HepG2 (cell line): ENCODE measurements around the gene CARHSP1. TPM values are rescaled to one million over a fixed set of nuclear protein-coding genes. Genes with fewer than 3 reads are reported as not detected.

ENCODE experiments used
- ARID4A ChIP-seq: sonication (generic); formaldehyde crosslinking; IDR thresholded peaks from 2 replicates; pipeline ENCODE4 v1.5.0; 2020; ENCODE audit warnings: mild to moderate bottlenecking, missing genetic modification reagents, borderline replicate concordance
- ATF5 ChIP-seq: sonication (generic); formaldehyde crosslinking; IDR thresholded peaks from 2 replicates; pipeline ENCODE4 v1.4.0; 2020; ENCODE audit warnings: mild to moderate bottlenecking, low read depth, missing genetic modification reagents
- CENPX ChIP-seq: sonication (generic); formaldehyde crosslinking; IDR thresholded peaks from 2 replicates; pipeline ENCODE4 v1.9.0; 2021; ENCODE audit warnings: mild to moderate bottlenecking, missing genetic modification reagents, moderate library complexity
- DPF2 ChIP-seq: sonication (generic); formaldehyde crosslinking; IDR thresholded peaks from 2 replicates; pipeline ENCODE4 v1.4.0; 2020; ENCODE audit warnings: mild to moderate bottlenecking, low read depth, missing genetic modification reagents, borderline replicate concordance
- HNRNPLL ChIP-seq: fragments of 200-400 bp; formaldehyde crosslinking; IDR thresholded peaks from 2 replicates; pipeline ENCODE4 v1.6.1; 2017; ENCODE audit warnings: mild to moderate bottlenecking, low read depth, low read length; ENCODE audit not compliant: poor library complexity, severe bottlenecking
- NR1H2 ChIP-seq: sonication (generic); formaldehyde crosslinking; IDR thresholded peaks from 2 replicates; pipeline ENCODE4 v1.8.1; 2022; ENCODE audit warnings: low read depth, missing genetic modification reagents, borderline replicate concordance
- RXRA ChIP-seq: sonication (generic); formaldehyde crosslinking; IDR thresholded peaks from 2 replicates; pipeline ENCODE4 v1.5.1; 2020; ENCODE audit warnings: missing genetic modification reagents
- ZKSCAN8 ChIP-seq: IDR thresholded peaks from 2 replicates; pipeline ENCODE4 v1.6.1; 2016; ENCODE audit warnings: borderline replicate concordance, missing genetic modification reagents, missing compliant biosample characterization
- ZNF552 ChIP-seq: sonication (generic); formaldehyde crosslinking; IDR thresholded peaks from 2 replicates; pipeline ENCODE4 v1.9.0; 2022; ENCODE audit warnings: missing genetic modification reagents, mild to moderate bottlenecking, borderline replicate concordance
- ZNF562 ChIP-seq: sonication (generic); formaldehyde crosslinking; IDR thresholded peaks from 2 replicates; pipeline ENCODE4 v1.8.0; 2022; ENCODE audit warnings: missing genetic modification reagents, borderline replicate concordance
- ZSCAN21 ChIP-seq: sonication (generic); formaldehyde crosslinking; IDR thresholded peaks from 2 replicates; pipeline ENCODE4 v1.8.0; 2022; ENCODE audit warnings: mild to moderate bottlenecking, missing genetic modification reagents, moderate library complexity, borderline replicate concordance
- polyA plus RNA-seq, 8 experiments: library from polyadenylated mRNA; depleted of rRNA in 3 of 8; stranded (reverse) in 7 of 8; unstranded in 1 of 8; fragments of >200 nt; fragmentation: Illumina TruSeq in 4 of 8; extraction: Trizol in 4 of 8; gene quantifications; 2 replicates each; pipeline versions ENCODE4 v1.2.1 to v1.2.3, GENCODE V29; 2011 to 2016; ENCODE audit warnings: low read depth in 4 of 8, missing spikeins in 1 of 8, mixed read lengths in 1 of 8; ENCODE audit not compliant: insufficient read depth in 1 of 8
- total RNA-seq, 5 experiments: library from RNA; depleted of rRNA; stranded (reverse); fragments of >200 nt; fragmentation: Illumina TruSeq; extraction: Trizol; gene quantifications; 2 replicates each; pipeline ENCODE4 v1.2.3, GENCODE V29; 2016; ENCODE audit warnings: low read depth in 1 of 5
- TF ChIP-seq, protein P1 (sequence below): IDR thresholded peaks from 2 replicates; pipeline ENCODE4 v1.6.1; 2016; ENCODE audit warnings: low read depth, control low read depth
- TF ChIP-seq, protein P2 (sequence below): sonication (generic); formaldehyde crosslinking; IDR thresholded peaks from 2 replicates; pipeline ENCODE4 v1.4.0; 2020; ENCODE audit warnings: missing genetic modification reagents, borderline replicate concordance
- TF ChIP-seq, protein P3 (sequence below): sonication (generic); formaldehyde crosslinking; IDR thresholded peaks from 2 replicates; pipeline ENCODE4 v1.4.0; 2020; ENCODE audit warnings: missing genetic modification reagents

CARHSP1 gene
- total and polyA plus RNA-seq, 2 of the 13 experiments (the other 11 are each of a cell fraction or from before 2014, with no cell fraction given), result 173 to 345 TPM

GRCh38 chr16:8859913-8860881 is 8.6 kb downstream of the CARHSP1 start (continued):
- TF ChIP-seq ATF5, result no peak
- TF ChIP-seq ZNF562, result no peak
- no peak for TF ChIP-seq NR1H2 (CRISPR knock-in tag)
- peak; percentile 91; the same call in 1 of the 2 replicates for TF ChIP-seq RXRA
- no peak for TF ChIP-seq ZNF552 (CRISPR knock-in tag)
- TF ChIP-seq, protein P1, sequence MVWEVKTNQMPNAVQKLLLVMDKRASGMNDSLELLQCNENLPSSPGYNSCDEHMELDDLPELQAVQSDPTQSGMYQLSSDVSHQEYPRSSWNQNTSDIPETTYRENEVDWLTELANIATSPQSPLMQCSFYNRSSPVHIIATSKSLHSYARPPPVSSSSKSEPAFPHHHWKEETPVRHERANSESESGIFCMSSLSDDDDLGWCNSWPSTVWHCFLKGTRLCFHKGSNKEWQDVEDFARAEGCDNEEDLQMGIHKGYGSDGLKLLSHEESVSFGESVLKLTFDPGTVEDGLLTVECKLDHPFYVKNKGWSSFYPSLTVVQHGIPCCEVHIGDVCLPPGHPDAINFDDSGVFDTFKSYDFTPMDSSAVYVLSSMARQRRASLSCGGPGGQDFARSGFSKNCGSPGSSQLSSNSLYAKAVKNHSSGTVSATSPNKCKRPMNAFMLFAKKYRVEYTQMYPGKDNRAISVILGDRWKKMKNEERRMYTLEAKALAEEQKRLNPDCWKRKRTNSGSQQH (CRISPR knock-in tag), result peak; percentile 91
- TF ChIP-seq ARID4A (CRISPR knock-in tag), result peak; percentile 95
- peak; percentile 35; the same call in 1 of the 2 replicates for TF ChIP-seq DPF2 (CRISPR knock-in tag)
- peak; percentile 93 for TF ChIP-seq ZKSCAN8 (CRISPR knock-in tag)
- TF ChIP-seq ZSCAN21 (CRISPR knock-in tag), result peak; percentile 84
- TF ChIP-seq, protein P2, sequence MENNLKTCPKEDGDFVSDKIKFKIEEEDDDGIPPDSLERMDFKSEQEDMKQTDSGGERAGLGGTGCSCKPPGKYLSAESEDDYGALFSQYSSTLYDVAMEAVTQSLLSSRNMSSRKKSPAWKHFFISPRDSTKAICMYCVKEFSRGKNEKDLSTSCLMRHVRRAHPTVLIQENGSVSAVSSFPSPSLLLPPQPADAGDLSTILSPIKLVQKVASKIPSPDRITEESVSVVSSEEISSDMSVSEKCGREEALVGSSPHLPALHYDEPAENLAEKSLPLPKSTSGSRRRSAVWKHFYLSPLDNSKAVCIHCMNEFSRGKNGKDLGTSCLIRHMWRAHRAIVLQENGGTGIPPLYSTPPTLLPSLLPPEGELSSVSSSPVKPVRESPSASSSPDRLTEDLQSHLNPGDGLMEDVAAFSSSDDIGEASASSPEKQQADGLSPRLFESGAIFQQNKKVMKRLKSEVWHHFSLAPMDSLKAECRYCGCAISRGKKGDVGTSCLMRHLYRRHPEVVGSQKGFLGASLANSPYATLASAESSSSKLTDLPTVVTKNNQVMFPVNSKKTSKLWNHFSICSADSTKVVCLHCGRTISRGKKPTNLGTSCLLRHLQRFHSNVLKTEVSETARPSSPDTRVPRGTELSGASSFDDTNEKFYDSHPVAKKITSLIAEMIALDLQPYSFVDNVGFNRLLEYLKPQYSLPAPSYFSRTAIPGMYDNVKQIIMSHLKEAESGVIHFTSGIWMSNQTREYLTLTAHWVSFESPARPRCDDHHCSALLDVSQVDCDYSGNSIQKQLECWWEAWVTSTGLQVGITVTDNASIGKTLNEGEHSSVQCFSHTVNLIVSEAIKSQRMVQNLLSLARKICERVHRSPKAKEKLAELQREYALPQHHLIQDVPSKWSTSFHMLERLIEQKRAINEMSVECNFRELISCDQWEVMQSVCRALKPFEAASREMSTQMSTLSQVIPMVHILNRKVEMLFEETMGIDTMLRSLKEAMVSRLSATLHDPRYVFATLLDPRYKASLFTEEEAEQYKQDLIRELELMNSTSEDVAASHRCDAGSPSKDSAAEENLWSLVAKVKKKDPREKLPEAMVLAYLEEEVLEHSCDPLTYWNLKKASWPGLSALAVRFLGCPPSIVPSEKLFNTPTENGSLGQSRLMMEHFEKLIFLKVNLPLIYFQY (CRISPR knock-in tag), result peak; percentile 91
- TF ChIP-seq CENPX, result no peak
- peak; percentile 9 for TF ChIP-seq HNRNPLL
- TF ChIP-seq, protein P3, sequence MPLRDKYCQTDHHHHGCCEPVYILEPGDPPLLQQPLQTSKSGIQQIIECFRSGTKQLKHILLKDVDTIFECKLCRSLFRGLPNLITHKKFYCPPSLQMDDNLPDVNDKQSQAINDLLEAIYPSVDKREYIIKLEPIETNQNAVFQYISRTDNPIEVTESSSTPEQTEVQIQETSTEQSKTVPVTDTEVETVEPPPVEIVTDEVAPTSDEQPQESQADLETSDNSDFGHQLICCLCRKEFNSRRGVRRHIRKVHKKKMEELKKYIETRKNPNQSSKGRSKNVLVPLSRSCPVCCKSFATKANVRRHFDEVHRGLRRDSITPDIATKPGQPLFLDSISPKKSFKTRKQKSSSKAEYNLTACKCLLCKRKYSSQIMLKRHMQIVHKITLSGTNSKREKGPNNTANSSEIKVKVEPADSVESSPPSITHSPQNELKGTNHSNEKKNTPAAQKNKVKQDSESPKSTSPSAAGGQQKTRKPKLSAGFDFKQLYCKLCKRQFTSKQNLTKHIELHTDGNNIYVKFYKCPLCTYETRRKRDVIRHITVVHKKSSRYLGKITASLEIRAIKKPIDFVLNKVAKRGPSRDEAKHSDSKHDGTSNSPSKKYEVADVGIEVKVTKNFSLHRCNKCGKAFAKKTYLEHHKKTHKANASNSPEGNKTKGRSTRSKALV (CRISPR knock-in tag), result no peak
